HepG2 (cell line): Measurements from ENCODE around the gene MINDY2. TPM values are rescaled to one million over a fixed set of nuclear protein-coding genes. Genes with fewer than 3 reads are reported as not detected.
A peak's percentile ranks its signal among the peaks of the same experiment; 100 is the strongest.

ENCODE experiments used
- ETV5 ChIP-seq: IDR thresholded peaks from 2 replicates; pipeline ENCODE4 v1.6.1; 2018; ENCODE audit warnings: missing biosample characterization, missing genetic modification reagents, inconsistent platforms, borderline replicate concordance
- FOXA3 ChIP-seq: IDR thresholded peaks from 2 replicates; pipeline ENCODE4 v1.6.1; 2016; ENCODE audit warnings: missing genetic modification reagents, missing compliant biosample characterization
- FOXP4 ChIP-seq: sonication (generic); formaldehyde crosslinking; IDR thresholded peaks from 2 replicates; pipeline ENCODE4 v1.4.0; 2020; ENCODE audit warnings: missing genetic modification reagents
- GATAD1 ChIP-seq: IDR thresholded peaks from 2 replicates; pipeline ENCODE4 v1.6.1; 2016; ENCODE audit warnings: missing genetic modification reagents, missing compliant biosample characterization
- MTA1 ChIP-seq: sonication (generic); formaldehyde crosslinking; IDR thresholded peaks from 2 replicates; pipeline ENCODE4 v1.4.0; 2020; ENCODE audit warnings: missing genetic modification reagents, mild to moderate bottlenecking, borderline replicate concordance
- NKX3-1 ChIP-seq: sonication (generic); formaldehyde crosslinking; IDR thresholded peaks from 2 replicates; pipeline ENCODE4 v1.5.0; 2020; ENCODE audit warnings: missing genetic modification reagents
- POLR2A ChIP-seq, 2 experiments: IDR thresholded peaks; 2 replicates each; pipeline ENCODE4 v1.6.1; 2011; ENCODE audit warnings: low read depth in 2 of 2, low read length in 2 of 2, mild to moderate bottlenecking in 1 of 2, moderate library complexity in 1 of 2; ENCODE audit not compliant: insufficient read depth in 1 of 2
- RBFOX2 ChIP-seq: fragments of 200-400 bp; formaldehyde crosslinking; IDR thresholded peaks from 2 replicates; pipeline ENCODE4 v1.6.1; 2017; ENCODE audit warnings: low read depth, mild to moderate bottlenecking, low read length
- TGIF2 ChIP-seq: IDR thresholded peaks from 2 replicates; pipeline ENCODE4 v1.6.1; 2016; ENCODE audit warnings: control low read depth, missing compliant biosample characterization
- ZBTB4 ChIP-seq: sonication (generic); formaldehyde crosslinking; IDR thresholded peaks from 2 replicates; pipeline ENCODE4 v1.4.0; 2020; ENCODE audit warnings: missing genetic modification reagents, mild to moderate bottlenecking, borderline replicate concordance
- ZNF20 ChIP-seq: sonication (generic); formaldehyde crosslinking; IDR thresholded peaks from 2 replicates; pipeline ENCODE4 v1.4.0; 2020; ENCODE audit warnings: mild to moderate bottlenecking, moderate library complexity, missing genetic modification reagents
- ZNF263 ChIP-seq: sonication (generic); formaldehyde crosslinking; IDR thresholded peaks from 2 replicates; pipeline ENCODE4 v1.4.0; 2020; ENCODE audit warnings: missing genetic modification reagents
- ZNF329 ChIP-seq: sonication (generic); formaldehyde crosslinking; IDR thresholded peaks from 2 replicates; pipeline ENCODE4 v1.9.0; 2021; ENCODE audit warnings: low read depth, mild to moderate bottlenecking, missing genetic modification reagents
- ZNF331 ChIP-seq: sonication (generic); formaldehyde crosslinking; IDR thresholded peaks from 2 replicates; pipeline ENCODE4 v1.4.0; 2020; ENCODE audit warnings: missing genetic modification reagents
- ZNF546 ChIP-seq: sonication (generic); formaldehyde crosslinking; conservative IDR thresholded peaks from 2 replicates; pipeline ENCODE4 v1.8.1; 2023; ENCODE audit warnings: mild to moderate bottlenecking, missing genetic modification reagents
- ZNF547 ChIP-seq: sonication (generic); formaldehyde crosslinking; IDR thresholded peaks from 2 replicates; pipeline ENCODE4 v1.5.1; 2020; ENCODE audit warnings: mild to moderate bottlenecking, missing genetic modification reagents
- ZNF556 ChIP-seq: sonication (generic); formaldehyde crosslinking; IDR thresholded peaks from 2 replicates; pipeline ENCODE4 v1.4.0; 2020; ENCODE audit warnings: mild to moderate bottlenecking, missing genetic modification reagents, borderline replicate concordance
- ZNF710 ChIP-seq: sonication (generic); formaldehyde crosslinking; IDR thresholded peaks from 2 replicates; pipeline ENCODE4 v1.5.0; 2020; ENCODE audit warnings: mild to moderate bottlenecking, missing genetic modification reagents, borderline replicate concordance
- ZNF746 ChIP-seq: sonication (generic); formaldehyde crosslinking; IDR thresholded peaks from 2 replicates; pipeline ENCODE4 v1.8.0; 2022; ENCODE audit warnings: mild to moderate bottlenecking, missing genetic modification reagents
- polyA plus RNA-seq, 8 experiments: library from polyadenylated mRNA; depleted of rRNA in 3 of 8; stranded (reverse) in 7 of 8; unstranded in 1 of 8; fragments of >200 nt; fragmentation: Illumina TruSeq in 4 of 8; extraction: Trizol in 4 of 8; gene quantifications; 2 replicates each; pipeline versions ENCODE4 v1.2.1 to v1.2.3, GENCODE V29; 2011 to 2016; ENCODE audit warnings: low read depth in 4 of 8, missing spikeins in 1 of 8, mixed read lengths in 1 of 8; ENCODE audit not compliant: insufficient read depth in 1 of 8
- total RNA-seq, 5 experiments: library from RNA; depleted of rRNA; stranded (reverse); fragments of >200 nt; fragmentation: Illumina TruSeq; extraction: Trizol; gene quantifications; 2 replicates each; pipeline ENCODE4 v1.2.3, GENCODE V29; 2016; ENCODE audit warnings: low read depth in 1 of 5
- TF ChIP-seq, protein P1 (sequence below): sonication (generic); formaldehyde crosslinking; IDR thresholded peaks from 2 replicates; pipeline ENCODE4 v1.5.1; 2020; ENCODE audit warnings: mild to moderate bottlenecking, missing genetic modification reagents, borderline replicate concordance

The MINDY2 gene
- total and polyA plus RNA-seq, 2 of the 13 experiments (the other 11 are each of a cell fraction or from before 2014, with no cell fraction given) = 7.2 to 12.6 TPM

DNA sequence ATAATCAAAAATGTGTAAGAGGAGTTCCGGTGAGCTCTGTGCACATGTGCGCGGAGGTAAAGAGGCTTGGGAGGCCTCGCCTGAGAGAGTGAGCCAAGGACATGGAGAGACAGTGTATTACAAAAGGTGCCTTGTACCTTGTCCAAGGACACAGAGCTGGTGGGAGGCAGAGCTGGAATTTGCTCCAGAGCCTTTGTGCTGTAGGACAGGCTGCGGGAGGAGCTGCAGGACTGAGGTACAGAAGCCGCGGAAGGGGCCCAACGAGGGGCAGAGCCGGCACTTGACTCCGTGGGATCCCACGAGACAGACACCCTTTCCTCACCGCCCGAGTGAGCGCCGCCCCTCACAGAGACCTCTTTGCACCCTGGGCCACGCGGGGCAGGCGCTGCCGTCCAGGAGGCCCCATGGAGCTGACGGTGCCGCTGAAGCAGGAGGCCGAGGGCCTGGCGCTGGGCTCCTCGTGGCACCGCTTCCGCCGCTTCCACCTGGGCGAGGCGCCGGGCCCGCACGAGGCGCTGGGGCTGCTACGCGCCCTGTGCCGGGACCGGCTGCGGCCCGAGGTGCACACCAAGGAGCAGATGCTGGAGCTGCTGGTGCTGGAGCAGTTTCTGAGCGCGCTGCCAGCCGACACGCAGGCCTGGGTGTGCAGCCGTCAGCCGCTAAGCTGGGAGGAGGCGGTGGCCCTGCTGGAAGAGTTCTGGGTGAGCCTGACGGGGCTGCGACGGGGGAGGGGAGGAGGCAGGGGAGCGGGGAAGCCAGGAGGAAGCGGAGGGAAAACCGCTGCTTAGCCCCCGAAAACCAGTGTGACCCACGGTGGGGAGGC is 93.7 kb downstream of the MINDY2 start (continued):
- peak; percentile 68 for TF ChIP-seq TGIF2
- TF ChIP-seq ZNF331 (CRISPR knock-in tag) = peak; percentile 25; the same call in 1 of the 2 replicates
- TF ChIP-seq MTA1 (CRISPR knock-in tag) = peak; percentile 81; the same call in 1 of the 2 replicates
- TF ChIP-seq ETV5 (CRISPR knock-in tag) = peak; percentile 79; the same call in 1 of the 2 replicates
- TF ChIP-seq ZNF263 (CRISPR knock-in tag) = peak; percentile 78
- peak; percentile 73 for TF ChIP-seq GATAD1 (CRISPR knock-in tag)
- peak; percentile 62; the same call in 1 of the 2 replicates for TF ChIP-seq ZNF20 (CRISPR knock-in tag)
- TF ChIP-seq ZNF329 = peak; percentile 69; the same call in 1 of the 2 replicates
- TF ChIP-seq ZBTB4 (CRISPR knock-in tag) = 0 out of 2 replicates have a peak, but pooled peaks have one; percentile 30
- TF ChIP-seq ZNF547 = peak; percentile 83
- TF ChIP-seq ZNF546 (CRISPR knock-in tag) = peak; percentile 81; the same call in 1 of the 2 replicates
- TF ChIP-seq ZNF746 = peak; percentile 60; the same call in 1 of the 2 replicates
- peak; percentile 81 to 94 for TF ChIP-seq POLR2A (IDR thresholded peaks at IDR 0.05; ENCODE audit: insufficient read depth in 1 of 2, low read depth in 2 of 2, low read length in 2 of 2)
- peak; percentile 62 for TF ChIP-seq FOXA3
- TF ChIP-seq, protein P1, sequence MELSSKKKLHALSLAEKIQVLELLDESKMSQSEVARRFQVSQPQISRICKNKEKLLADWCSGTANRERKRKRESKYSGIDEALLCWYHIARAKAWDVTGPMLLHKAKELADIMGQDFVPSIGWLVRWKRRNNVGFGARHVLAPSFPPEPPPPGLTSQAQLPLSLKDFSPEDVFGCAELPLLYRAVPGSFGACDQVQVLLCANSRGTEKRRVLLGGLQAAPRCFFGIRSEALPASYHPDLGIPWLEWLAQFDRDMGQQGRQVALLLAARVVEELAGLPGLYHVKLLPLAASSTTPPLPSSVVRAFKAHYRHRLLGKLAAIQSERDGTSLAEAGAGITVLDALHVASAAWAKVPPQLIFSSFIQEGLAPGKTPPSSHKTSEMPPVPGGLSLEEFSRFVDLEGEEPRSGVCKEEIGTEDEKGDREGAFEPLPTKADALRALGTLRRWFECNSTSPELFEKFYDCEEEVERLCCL (CRISPR knock-in tag) = peak; percentile 63; the same call in 1 of the 2 replicates
- TF ChIP-seq ZNF710 (CRISPR knock-in tag) = peak; percentile 53; the same call in 1 of the 2 replicates
- peak; percentile 56; the same call in 1 of the 2 replicates for TF ChIP-seq FOXP4
- no peak for TF ChIP-seq NKX3-1 (CRISPR knock-in tag)
- peak; percentile 76; the same call in 1 of the 2 replicates for TF ChIP-seq ZNF556
- TF ChIP-seq RBFOX2 = peak; percentile 98
